PC-9 (cell line): ENCODE results near the gene FLT4. TPM values are rescaled to one million over a fixed set of nuclear protein-coding genes. Genes with fewer than 3 reads are reported as not detected.

Experiments used
- BruUV-seq: library from RNA; stranded (reverse); fragments of 400-500 nt; replicated peaks from 2 replicates; lab custom pipeline; 2021; lab: Mats Ljungman, UMichigan
- CTCF ChIA-PET: fragments of 300-600 bp; sonication (Branson Sonifier 250); formaldehyde crosslinking; loops from one replicate; lab custom pipeline; 2022; ENCODE audit warnings: antibody characterized with exemption; lab: Charles Lee
- POLR2A ChIA-PET: fragments of 300-600 bp; sonication (Branson Sonifier 250); formaldehyde crosslinking; loops from one replicate; lab custom pipeline; 2022; ENCODE audit warnings: antibody characterized with exemption; ENCODE audit not compliant: unreplicated experiment; lab: Charles Lee
- DNase-seq, 2 experiments: peaks; one replicate each; pipeline versions ENCODE4 v3.0.0 to v3.0.0-alpha.2; 2015 to 2022; ENCODE audit warnings: mixed read lengths in 1 of 2
- H2AFZ ChIP-seq: fragments of 200-600 bp; sonication (generic); 2 replicates; pipeline ENCODE4 v1.8.1; 2017; ENCODE audit warnings: antibody characterized with exemption
- H3F3A ChIP-seq: fragments of 200-600 bp; sonication (generic); 2 replicates; pipeline ENCODE4 v1.8.1; 2017; ENCODE audit warnings: antibody characterized with exemption, mild to moderate bottlenecking, low read depth; ENCODE audit not compliant: insufficient read depth
- H3K27ac ChIP-seq: fragments of 200-600 bp; sonication (generic); 2 replicates; pipeline ENCODE4 v1.6.1; 2016; ENCODE audit warnings: mixed run types
- H3K27me3 ChIP-seq: fragments of 200-600 bp; sonication (generic); 2 replicates; pipeline ENCODE4 v1.6.1; 2016; ENCODE audit warnings: low read depth, mixed run types; ENCODE audit not compliant: insufficient read depth
- H3K36me3 ChIP-seq: fragments of 200-600 bp; sonication (generic); 2 replicates; pipeline ENCODE4 v1.6.1; 2016; ENCODE audit warnings: low read depth, mixed run types
- H3K4me1 ChIP-seq: fragments of 200-600 bp; sonication (generic); replicated peaks from 2 replicates; pipeline ENCODE4 v1.6.1; 2016; ENCODE audit warnings: mixed run types; ENCODE audit not compliant: insufficient read depth
- H3K4me2 ChIP-seq: fragments of 200-600 bp; sonication (generic); 2 replicates; pipeline ENCODE4 v1.6.1; 2017; ENCODE audit warnings: mixed run types
- H3K4me3 ChIP-seq: fragments of 200-600 bp; sonication (generic); 2 replicates; pipeline ENCODE4 v1.6.1; 2016; ENCODE audit warnings: mixed run types
- H3K79me2 ChIP-seq: fragments of 200-600 bp; sonication (generic); 2 replicates; pipeline ENCODE4 v1.6.1; 2017; ENCODE audit warnings: low read depth, mixed run types
- H3K9me2 ChIP-seq: fragments of 200-600 bp; sonication (generic); 2 replicates; pipeline ENCODE4 v1.8.1; 2017; ENCODE audit warnings: mild to moderate bottlenecking; ENCODE audit not compliant: insufficient read depth
- H3K9me3 ChIP-seq: fragments of 200-600 bp; sonication (generic); 2 replicates; pipeline ENCODE4 v1.8.1; 2016; ENCODE audit warnings: low read depth; ENCODE audit not compliant: insufficient read depth
- H4K20me1 ChIP-seq: fragments of 200-600 bp; sonication (generic); 2 replicates; pipeline ENCODE4 v1.8.1; 2017; ENCODE audit not compliant: insufficient read depth
- EZH2 ChIP-seq: fragments of 200-600 bp; sonication (generic); IDR thresholded peaks from 2 replicates; pipeline ENCODE4 v1.8.0; 2017; ENCODE audit warnings: antibody characterized with exemption, low read depth
- intact Hi-C: fragments of 100-400 bp; cut with micrococcal nuclease; formaldehyde crosslinking; loops from one replicate; pipeline ENCODE4 v1.10.0; 2022; ENCODE audit not compliant: unreplicated experiment
- total RNA-seq: library from RNA; stranded (reverse); gene quantifications from 2 replicates; pipeline ENCODE4 v1.2.3, GENCODE V29; 2021
- TF ChIP-seq, protein P1 (sequence below): fragments of 200-600 bp; sonication (generic); conservative IDR thresholded peaks from 2 replicates; pipeline ENCODE4 v1.6.1; 2017; ENCODE audit warnings: mixed run types, antibody characterized with exemption, mild to moderate bottlenecking, moderate library complexity

Gene FLT4
- total RNA-seq, 1 experiment from 2014 or later = not detected

DNA sequence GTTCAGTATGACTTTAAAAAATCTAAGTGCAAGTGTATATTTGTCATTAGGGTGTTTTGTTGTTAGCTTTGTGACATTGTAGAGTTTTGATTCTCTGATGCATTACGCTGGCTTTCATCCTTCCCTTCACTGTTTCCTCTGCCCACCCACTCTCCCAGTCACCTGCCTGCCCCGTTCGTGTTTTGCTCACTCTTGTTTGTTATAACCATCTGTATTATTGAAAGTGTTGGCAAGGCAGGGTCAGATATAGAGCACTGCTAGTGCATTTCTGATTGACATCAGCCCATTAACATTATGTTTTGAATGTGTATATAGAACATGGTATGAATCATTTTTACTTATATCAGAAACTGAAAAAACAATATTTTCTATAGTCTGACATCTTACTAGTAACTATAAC lies 85.4 kb downstream of the FLT4 start:
- Histone ChIP-seq H3K27me3 (no peaks in the 10 kb centered on the region), H3K9me2 (no peaks in the 10 kb centered on the region), H3F3A (no peaks in the 10 kb centered on the region), H2AFZ (no peak overlapping the region), H4K20me1 (peaks cover 12% of the 10 kb centered on the region; the same call in 1 of the 2 replicates), H3K79me2 (peaks cover 28% of the 10 kb centered on the region), H3K4me1 (no peaks in the 10 kb centered on the region), H3K9me3 (no peaks in the 10 kb centered on the region), H3K4me3 (no peak overlapping the region), H3K36me3 (0 out of 2 replicates have a peak, but pooled peaks cover 8% of the 10 kb centered on the region), H3K27ac (no peak overlapping the region), H3K4me2 (no peak overlapping the region)
- BruUV-seq = no TSS peak
- no peak for DNase-seq
- TF ChIP-seq EZH2 = no peak
- TF ChIP-seq, protein P1, sequence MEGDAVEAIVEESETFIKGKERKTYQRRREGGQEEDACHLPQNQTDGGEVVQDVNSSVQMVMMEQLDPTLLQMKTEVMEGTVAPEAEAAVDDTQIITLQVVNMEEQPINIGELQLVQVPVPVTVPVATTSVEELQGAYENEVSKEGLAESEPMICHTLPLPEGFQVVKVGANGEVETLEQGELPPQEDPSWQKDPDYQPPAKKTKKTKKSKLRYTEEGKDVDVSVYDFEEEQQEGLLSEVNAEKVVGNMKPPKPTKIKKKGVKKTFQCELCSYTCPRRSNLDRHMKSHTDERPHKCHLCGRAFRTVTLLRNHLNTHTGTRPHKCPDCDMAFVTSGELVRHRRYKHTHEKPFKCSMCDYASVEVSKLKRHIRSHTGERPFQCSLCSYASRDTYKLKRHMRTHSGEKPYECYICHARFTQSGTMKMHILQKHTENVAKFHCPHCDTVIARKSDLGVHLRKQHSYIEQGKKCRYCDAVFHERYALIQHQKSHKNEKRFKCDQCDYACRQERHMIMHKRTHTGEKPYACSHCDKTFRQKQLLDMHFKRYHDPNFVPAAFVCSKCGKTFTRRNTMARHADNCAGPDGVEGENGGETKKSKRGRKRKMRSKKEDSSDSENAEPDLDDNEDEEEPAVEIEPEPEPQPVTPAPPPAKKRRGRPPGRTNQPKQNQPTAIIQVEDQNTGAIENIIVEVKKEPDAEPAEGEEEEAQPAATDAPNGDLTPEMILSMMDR = no peak
- ChIA-PET CTCF (no interaction called here), POLR2A (no interaction called here)
- intact Hi-C loops = no loop called here

GRCh38 chr5:180558232-180558631 lies 91.2 kb downstream of the FLT4 start:
- Histone ChIP-seq H2AFZ (no peak overlapping the region), H3K4me2 (no peak overlapping the region), H3K27ac (no peak overlapping the region), H3K27me3 (no peaks in the 10 kb centered on the region), H3K4me1 (no peaks in the 10 kb centered on the region), H3F3A (no peaks in the 10 kb centered on the region), H3K79me2 (peaks cover 35% of the 10 kb centered on the region), H3K9me2 (no peaks in the 10 kb centered on the region), H3K9me3 (no peaks in the 10 kb centered on the region), H3K4me3 (no peak overlapping the region), H3K36me3 (peaks cover 8% of the 10 kb centered on the region; the same call in 1 of the 2 replicates), H4K20me1 (peaks cover 25% of the 10 kb centered on the region; the same call in 1 of the 2 replicates)
- CTCF ChIA-PET = no interaction called here
- DNase-seq = no peak
- BruUV-seq = no TSS peak
- intact Hi-C loops = no loop called here
- TF ChIP-seq EZH2 = no peak
- TF ChIP-seq, protein P1 = no peak
- POLR2A ChIA-PET = no interaction called here

GRCh38 chr5:180557217-180557809 lies 92.1 kb downstream of the FLT4 start:
- no peak overlapping the region for H3K4me2 ChIP-seq
- ChIA-PET CTCF (no interaction called here), POLR2A (no interaction called here)
- no TSS peak for BruUV-seq
- no peaks in the 10 kb centered on the region for H3K9me3 ChIP-seq
- intact Hi-C loops = no loop called here
- H4K20me1 ChIP-seq = peaks cover 25% of the 10 kb centered on the region; the same call in 1 of the 2 replicates
- no peak for TF ChIP-seq EZH2
- TF ChIP-seq, protein P1 = no peak
- peaks cover 35% of the 10 kb centered on the region for H3K79me2 ChIP-seq
- no peaks in the 10 kb centered on the region for H3K27me3 ChIP-seq
- no peak overlapping the region for H3K27ac ChIP-seq
- H2AFZ ChIP-seq = no peak overlapping the region
- no peaks in the 10 kb centered on the region for H3K4me1 ChIP-seq
- no peak overlapping the region for H3K4me3 ChIP-seq
- H3F3A ChIP-seq = no peaks in the 10 kb centered on the region; the same call in 1 of the 2 replicates
- H3K9me2 ChIP-seq = no peaks in the 10 kb centered on the region
- DNase-seq = no peak
- H3K36me3 ChIP-seq = peaks cover 9% of the 10 kb centered on the region; the same call in 1 of the 2 replicates
